SU-DHL-6 (cell line): ENCODE measurements around the gene PLXNA2.

Experiments used
- H2AFZ ChIP-seq: fragments of 200-600 bp; sonication (generic); 2 replicates; pipeline ENCODE4 v1.6.1; 2014; ENCODE audit warnings: low read depth, mild to moderate bottlenecking, moderate library complexity, mixed read lengths, antibody characterized with exemption, low read length; ENCODE audit not compliant: severe bottlenecking
- H3F3A ChIP-seq: fragments of 200-600 bp; shearing (Covaris generic); 2 replicates; pipeline ENCODE4 v1.6.0; 2016; ENCODE audit warnings: antibody characterized with exemption, mild to moderate bottlenecking; ENCODE audit not compliant: insufficient read depth
- H3K27ac ChIP-seq: fragments of 200-600 bp; sonication (generic); 2 replicates; pipeline ENCODE4 v1.5.1; 2016; ENCODE audit warnings: low read depth, mild to moderate bottlenecking, low read length, moderate library complexity, mixed read lengths
- H3K27me3 ChIP-seq: fragments of 200-600 bp; sonication (generic), shearing (Covaris generic); 2 replicates; pipeline ENCODE4 v1.6.0; 2014; ENCODE audit warnings: mild to moderate bottlenecking, low read length
- H3K36me3 ChIP-seq: fragments of 200-600 bp; sonication (generic); 2 replicates; pipeline ENCODE4 v1.6.1; 2014; ENCODE audit warnings: mild to moderate bottlenecking, low read length, mixed read lengths
- H3K4me2 ChIP-seq: fragments of 300-600, 200-600 bp; shearing (Covaris generic), sonication (generic); 2 replicates; pipeline ENCODE4 v1.6.0; 2014; ENCODE audit warnings: low read length, low read depth, mild to moderate bottlenecking; ENCODE audit not compliant: poor library complexity, severe bottlenecking
- H3K4me3 ChIP-seq: fragments of 200-600 bp; sonication (generic); 2 replicates; pipeline ENCODE4 v1.5.1; 2014; ENCODE audit warnings: antibody characterized with exemption, low read length, mild to moderate bottlenecking, mixed read lengths; ENCODE audit not compliant: insufficient read depth, poor library complexity, severe bottlenecking
- H3K79me2 ChIP-seq: fragments of 200-600 bp; sonication (generic); 2 replicates; pipeline ENCODE4 v1.6.1; 2014; ENCODE audit warnings: mild to moderate bottlenecking, low read length, moderate library complexity; ENCODE audit not compliant: insufficient read depth
- H3K9ac ChIP-seq: fragments of 200-600 bp; sonication (generic); 2 replicates; pipeline ENCODE4 v1.7.0; 2014; ENCODE audit warnings: mild to moderate bottlenecking, low read length
- H3K9me2 ChIP-seq: fragments of 200-600 bp; sonication (generic); replicated peaks from 2 replicates; pipeline ENCODE4 v1.6.1; 2014; ENCODE audit warnings: low read length; ENCODE audit not compliant: insufficient read depth
- H3K9me3 ChIP-seq: fragments of 200-600 bp; sonication (generic); 2 replicates; pipeline ENCODE4 v1.6.1; 2014; ENCODE audit warnings: low read length, mixed read lengths; ENCODE audit not compliant: insufficient read depth
- H4K20me1 ChIP-seq: fragments of 200-600 bp; sonication (generic); 2 replicates; pipeline ENCODE4 v1.6.1; 2014; ENCODE audit warnings: low read depth, mild to moderate bottlenecking, antibody characterized with exemption, low read length, moderate library complexity, mixed read lengths
- EZH2phosphoT487 ChIP-seq: fragments of 200-600 bp; sonication (generic), shearing (Covaris generic); conservative IDR thresholded peaks from 2 replicates; pipeline ENCODE4 v1.6.1; 2018; ENCODE audit warnings: mild to moderate bottlenecking, antibody characterized with exemption, low read length, moderate library complexity, mixed read lengths
- TF ChIP-seq, protein P1 (sequence below): fragments of 200-600 bp; sonication (generic); IDR thresholded peaks from one replicate; pipeline ENCODE4 v1.5.1; 2017; ENCODE audit warnings: antibody characterized with exemption, mild to moderate bottlenecking, low read length, moderate library complexity; ENCODE audit not compliant: insufficient read depth, poor library complexity, severe bottlenecking

Gene PLXNA2

DNA sequence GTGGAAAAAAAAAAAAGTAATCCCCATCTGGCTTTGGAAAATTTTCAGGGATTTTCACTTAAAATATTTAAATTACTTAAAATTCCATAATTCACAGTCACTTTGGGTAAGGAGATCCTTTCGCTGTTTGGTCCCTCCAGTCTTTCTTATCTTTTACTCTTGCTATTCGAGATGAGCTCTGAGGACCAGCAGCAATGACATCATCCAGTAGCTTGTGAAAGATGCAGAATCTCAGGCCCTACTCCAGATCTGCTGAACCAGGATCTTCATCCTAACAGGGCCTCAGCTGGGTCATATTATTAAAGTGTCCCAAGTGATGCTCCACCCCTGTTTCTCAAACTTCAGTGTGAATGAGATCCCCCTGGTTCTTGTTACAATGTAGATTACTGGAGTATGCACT lies 46.9 kb upstream of the PLXNA2 start:
- Histone ChIP-seq H3K9ac (no peak overlapping the region), H3K27ac (no peak overlapping the region), H3K9me3 (no peaks in the 10 kb centered on the region), H3K9me2 (no peaks in the 10 kb centered on the region), H3K4me3 (no peak overlapping the region), H3F3A (no peaks in the 10 kb centered on the region), H3K27me3 (no peaks in the 10 kb centered on the region), H3K4me2 (no peak overlapping the region), H4K20me1 (no peaks in the 10 kb centered on the region), H3K79me2 (no peaks in the 10 kb centered on the region), H2AFZ (no peak overlapping the region), H3K36me3 (no peaks in the 10 kb centered on the region)
- TF ChIP-seq, protein P1, sequence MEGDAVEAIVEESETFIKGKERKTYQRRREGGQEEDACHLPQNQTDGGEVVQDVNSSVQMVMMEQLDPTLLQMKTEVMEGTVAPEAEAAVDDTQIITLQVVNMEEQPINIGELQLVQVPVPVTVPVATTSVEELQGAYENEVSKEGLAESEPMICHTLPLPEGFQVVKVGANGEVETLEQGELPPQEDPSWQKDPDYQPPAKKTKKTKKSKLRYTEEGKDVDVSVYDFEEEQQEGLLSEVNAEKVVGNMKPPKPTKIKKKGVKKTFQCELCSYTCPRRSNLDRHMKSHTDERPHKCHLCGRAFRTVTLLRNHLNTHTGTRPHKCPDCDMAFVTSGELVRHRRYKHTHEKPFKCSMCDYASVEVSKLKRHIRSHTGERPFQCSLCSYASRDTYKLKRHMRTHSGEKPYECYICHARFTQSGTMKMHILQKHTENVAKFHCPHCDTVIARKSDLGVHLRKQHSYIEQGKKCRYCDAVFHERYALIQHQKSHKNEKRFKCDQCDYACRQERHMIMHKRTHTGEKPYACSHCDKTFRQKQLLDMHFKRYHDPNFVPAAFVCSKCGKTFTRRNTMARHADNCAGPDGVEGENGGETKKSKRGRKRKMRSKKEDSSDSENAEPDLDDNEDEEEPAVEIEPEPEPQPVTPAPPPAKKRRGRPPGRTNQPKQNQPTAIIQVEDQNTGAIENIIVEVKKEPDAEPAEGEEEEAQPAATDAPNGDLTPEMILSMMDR: no peak
- no peak for TF ChIP-seq EZH2phosphoT487

DNA sequence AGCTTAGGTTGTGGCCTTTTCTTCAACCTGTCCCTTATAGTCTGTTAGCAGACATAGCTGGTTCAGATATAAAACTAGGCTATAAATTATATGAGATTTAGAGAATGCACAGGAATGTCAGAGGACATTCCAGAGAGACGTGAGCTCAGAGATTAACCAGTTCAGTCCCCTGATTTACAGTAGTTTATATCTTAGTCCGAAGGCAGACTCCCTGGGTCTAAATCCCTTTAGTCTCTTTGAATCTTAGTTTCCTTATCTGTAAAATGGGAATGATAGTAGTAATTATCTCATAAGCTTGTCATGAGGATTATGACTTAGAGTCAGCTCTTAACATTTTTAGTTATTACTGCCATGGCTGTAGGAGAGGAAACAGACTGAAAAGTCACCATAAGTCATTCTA lies 45.5 kb upstream of the PLXNA2 start:
- Histone ChIP-seq H3K36me3 (no peaks in the 10 kb centered on the region), H3K27ac (no peak overlapping the region), H3K9me3 (no peaks in the 10 kb centered on the region), H3K4me3 (no peak overlapping the region), H3K79me2 (no peaks in the 10 kb centered on the region), H3K27me3 (no peaks in the 10 kb centered on the region), H3K9me2 (no peaks in the 10 kb centered on the region), H3K9ac (no peak overlapping the region), H3F3A (no peaks in the 10 kb centered on the region), H2AFZ (no peak overlapping the region), H4K20me1 (no peaks in the 10 kb centered on the region), H3K4me2 (no peak overlapping the region)
- no peak for TF ChIP-seq EZH2phosphoT487

- H3K4me3 ChIP-seq: no peak overlapping the region
- no peaks in the 10 kb centered on the region for H3K9me3 ChIP-seq
- TF ChIP-seq EZH2phosphoT487: no peak
- TF ChIP-seq, protein P1: no peak
- H3K27ac ChIP-seq: no peak overlapping the region
- H3K9me2 ChIP-seq: no peaks in the 10 kb centered on the region
- no peaks in the 10 kb centered on the region for H3K27me3 ChIP-seq
- no peaks in the 10 kb centered on the region for H4K20me1 ChIP-seq
- H3K36me3 ChIP-seq: no peaks in the 10 kb centered on the region
- H3K4me2 ChIP-seq: no peak overlapping the region
- H3F3A ChIP-seq: no peaks in the 10 kb centered on the region
- no peak overlapping the region for H2AFZ ChIP-seq
- H3K79me2 ChIP-seq: no peaks in the 10 kb centered on the region
- H3K9ac ChIP-seq: no peak overlapping the region
These were observed 44.3 kb upstream of the PLXNA2 start for GRCh38 chr1:208288495-208288894.

DNA sequence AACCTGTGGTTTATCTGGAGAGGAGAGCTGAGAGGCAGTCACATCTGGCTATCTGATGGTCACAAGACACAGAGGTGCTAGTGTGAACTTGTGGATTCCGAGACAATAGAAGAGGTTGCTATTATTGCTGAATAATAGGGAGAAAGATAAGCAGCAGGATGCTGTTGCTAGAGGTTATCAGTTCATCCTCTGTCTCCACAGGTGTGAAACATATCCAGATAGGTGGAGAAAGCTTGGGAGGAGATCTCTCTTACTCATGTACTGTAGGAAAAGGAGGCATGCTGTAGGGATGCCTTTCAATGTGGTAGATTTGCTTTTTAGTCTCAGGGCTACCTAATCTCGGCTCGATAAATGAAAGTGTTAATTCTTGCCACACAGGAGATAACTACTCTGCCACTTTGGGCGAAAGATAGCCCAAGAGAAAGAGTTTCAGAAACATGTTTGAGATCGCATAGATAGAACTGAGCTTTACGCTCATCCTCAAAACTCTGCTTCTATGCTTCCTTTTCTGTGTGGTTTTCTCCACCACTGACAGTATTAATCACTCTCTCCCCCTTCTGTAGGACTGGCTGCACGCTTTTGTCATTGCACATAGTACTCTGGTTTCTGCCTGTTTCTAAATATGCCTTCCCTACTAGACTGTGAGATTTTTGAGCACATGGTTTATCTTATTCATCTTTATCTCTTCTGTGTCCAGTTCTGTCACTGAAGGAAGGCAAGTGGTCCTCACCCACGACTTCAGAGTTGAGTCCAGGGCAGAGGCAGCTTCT lies 36.7 kb upstream of the PLXNA2 start:
- no peaks in the 10 kb centered on the region for H3K79me2 ChIP-seq
- H3K27me3 ChIP-seq: no peaks in the 10 kb centered on the region; the same call in 1 of the 2 replicates
- no peak overlapping the region for H3K27ac ChIP-seq
- no peak overlapping the region for H3K4me2 ChIP-seq
- no peaks in the 10 kb centered on the region for H3K9me2 ChIP-seq
- no peaks in the 10 kb centered on the region for H3K36me3 ChIP-seq
- H4K20me1 ChIP-seq: no peaks in the 10 kb centered on the region
- no peaks in the 10 kb centered on the region for H3F3A ChIP-seq
- H3K9ac ChIP-seq: no peak overlapping the region
- no peaks in the 10 kb centered on the region for H3K9me3 ChIP-seq
- no peak overlapping the region for H2AFZ ChIP-seq
- TF ChIP-seq EZH2phosphoT487: no peak
- H3K4me3 ChIP-seq: no peak overlapping the region
